Iris pigment epithelial cell (primary cell): ENCODE data around the gene CDA.

Experiments
- DNase-seq: peaks from one replicate; pipeline ENCODE4 v3.0.0-alpha.2; 2011; ENCODE audit warnings: low read depth

The CDA gene

GRCh38 chr1:20648946-20649345 lies 60.0 kb downstream of the CDA start:
- DNase-seq, result no peak

DNA sequence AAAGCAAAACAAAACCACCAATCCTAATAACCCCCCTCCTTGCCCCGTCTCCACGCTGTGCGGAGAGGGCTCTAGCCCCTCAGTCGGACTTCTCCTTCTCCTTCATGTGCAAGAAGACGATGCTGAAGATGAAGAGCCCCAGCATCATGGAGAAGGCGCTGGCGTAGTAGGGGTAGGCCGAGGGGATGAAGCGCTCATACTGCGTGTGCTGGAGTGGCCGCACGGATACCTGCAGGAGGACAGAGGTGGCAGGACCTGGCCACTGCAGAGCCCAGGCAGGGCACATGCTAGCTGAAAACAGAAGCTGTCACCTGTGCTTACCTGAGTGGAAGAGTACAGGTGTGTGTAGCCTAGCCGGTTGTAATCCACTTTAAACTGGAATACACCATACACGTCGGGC lies 63.4 kb downstream of the CDA start:
- DNase-seq, result no peak

DNA sequence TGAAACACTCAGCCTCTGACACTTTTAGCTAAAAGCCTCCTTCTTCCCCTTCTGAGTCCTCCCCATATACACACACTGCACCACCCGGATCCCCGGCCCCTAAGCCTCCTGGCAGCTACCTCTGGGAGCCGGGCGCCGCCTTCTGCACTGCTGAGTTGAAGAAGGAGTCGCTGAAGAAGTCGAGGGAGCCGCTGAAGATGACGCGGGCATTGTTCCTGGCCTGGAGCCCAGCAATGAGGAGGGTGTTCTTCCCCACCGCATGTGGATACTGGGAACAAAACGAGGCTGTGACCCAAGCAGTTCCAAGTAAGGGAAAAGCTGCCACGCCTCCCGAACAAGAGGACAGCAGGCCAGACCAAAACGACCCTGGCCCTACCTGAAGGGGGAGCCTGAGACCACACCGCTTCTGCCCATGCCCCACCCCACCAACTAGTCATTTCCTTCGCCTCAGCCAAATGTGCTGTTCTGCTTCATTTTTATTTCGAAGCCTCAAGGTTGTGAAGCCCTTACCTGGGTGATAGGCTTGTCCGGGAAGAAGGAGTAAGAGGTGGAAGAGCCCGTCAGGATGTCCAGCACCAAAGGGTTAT lies 65.3 kb downstream of the CDA start:
- no peak for DNase-seq

DNA sequence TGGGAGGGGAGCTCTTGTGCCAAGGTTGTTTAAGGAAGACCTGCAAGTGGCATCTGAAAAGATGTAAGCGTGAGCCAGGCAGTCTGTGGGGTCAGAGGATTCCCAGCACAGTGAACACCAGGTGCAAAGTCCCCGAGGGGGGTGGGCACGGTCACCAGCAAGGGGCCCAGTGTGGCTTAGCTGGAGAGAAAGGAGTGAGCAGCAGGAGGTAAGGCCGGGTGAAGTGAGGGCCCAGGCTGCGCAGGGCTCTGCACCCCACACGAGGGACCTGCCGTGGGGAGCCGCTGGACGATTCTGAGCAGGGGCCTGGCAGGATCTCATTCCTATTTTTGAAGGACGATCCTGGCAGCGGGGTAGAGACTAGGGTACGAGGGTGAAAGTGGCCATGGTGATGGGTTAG lies 68.1 kb downstream of the CDA start:
- DNase-seq, result no peak

- DNase-seq, result no peak
These were observed 69.4 kb downstream of the CDA start for GRCh38 chr1:20658166-20658915.

DNA sequence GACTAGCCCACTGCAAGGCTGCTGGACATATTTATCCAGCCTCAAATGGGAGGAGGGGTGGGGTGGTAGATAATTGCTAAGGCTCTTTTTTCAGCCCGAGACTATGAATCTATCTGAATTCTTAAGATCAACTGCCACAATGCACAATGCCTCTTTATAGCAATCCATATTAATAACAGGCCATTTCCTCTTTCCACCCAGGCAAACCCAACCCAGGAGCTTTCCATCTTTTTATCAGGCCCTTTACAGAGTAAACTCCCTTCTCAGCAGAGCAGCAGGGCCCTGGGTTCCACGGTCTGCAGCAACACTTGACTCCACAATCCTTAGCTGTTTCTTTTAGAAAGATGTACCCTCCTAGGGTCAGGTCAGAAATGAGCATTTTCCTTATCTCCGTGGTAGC lies 71.5 kb downstream of the CDA start:
- no peak for DNase-seq

DNA sequence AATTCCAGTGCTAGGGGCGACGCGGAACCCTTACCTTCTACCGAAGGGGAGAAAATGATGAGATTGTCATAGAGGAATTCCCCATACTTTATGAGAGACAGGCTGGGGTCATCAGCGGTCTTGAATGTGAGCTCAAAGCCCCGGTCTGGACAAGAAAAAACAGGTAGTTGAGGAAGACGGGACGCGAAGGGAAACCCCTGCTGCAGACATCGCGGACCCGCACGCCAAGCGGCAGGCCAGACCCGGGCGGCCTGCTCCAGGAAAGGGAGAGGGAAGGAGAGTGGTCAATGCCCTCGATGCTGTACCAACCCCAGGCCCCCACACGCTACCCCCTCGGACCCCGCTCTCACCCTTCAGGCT lies 71.9 kb downstream of the CDA start:
- peak; percentile 15 for DNase-seq

DNA sequence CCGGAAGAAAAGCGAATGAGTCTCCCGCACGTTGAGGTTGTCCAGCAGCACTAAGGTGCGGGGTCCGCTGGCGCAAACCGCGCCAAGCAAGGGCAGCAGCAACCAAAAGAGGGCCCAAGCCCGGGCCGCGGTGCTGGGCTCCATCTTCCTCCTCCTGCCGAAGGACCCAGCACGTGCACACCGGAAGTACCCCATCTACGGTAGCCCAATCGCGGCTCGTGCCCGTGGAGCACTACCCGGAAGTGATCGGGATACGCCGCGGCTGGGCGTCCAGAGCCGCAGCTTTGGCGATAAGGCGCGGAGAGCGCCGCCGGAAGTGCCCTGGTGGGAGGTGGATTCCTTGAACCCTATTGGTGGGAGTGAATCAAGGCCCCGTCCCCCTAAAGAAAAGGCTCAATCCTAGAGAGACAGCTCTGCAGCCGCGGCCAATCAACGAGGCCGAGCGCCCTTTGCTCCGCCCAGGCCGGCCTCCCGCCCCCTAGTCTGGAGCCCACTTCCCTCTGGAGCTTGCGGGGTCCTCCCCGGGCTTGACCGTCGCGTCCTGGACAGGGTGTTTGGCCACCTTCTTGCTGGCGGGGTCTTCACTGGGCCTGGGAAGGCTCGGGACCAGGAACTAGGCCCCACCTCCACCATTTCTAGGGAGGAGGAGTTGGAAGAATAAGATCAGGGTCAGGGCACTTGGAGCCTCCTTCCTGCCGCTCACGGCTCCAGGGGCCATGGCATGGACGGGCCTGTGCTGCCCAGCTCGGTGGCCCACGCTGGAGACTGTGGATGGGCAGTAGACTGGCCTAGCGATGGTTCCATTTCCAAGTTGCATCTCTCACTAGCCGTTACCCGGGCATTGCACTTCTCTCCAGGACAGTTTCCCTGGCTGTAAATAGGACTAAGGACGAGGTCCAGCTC lies 72.6 kb downstream of the CDA start, which contains the start of gene DDOST:
TSS of gene DDOST (minus strand) at position 163 of the 903 bp plus-strand sequence. CDS start at position 144, 19 bp downstream.
- DNase-seq, result peak; percentile 98

- DNase-seq, result no peak
These were observed 73.2 kb downstream of the CDA start for GRCh38 chr1:20662110-20662475.

GRCh38 chr1:20663365-20663764 lies 74.5 kb downstream of the CDA start:
- DNase-seq, result no peak

- DNase-seq, result no peak
These were observed 75.2 kb downstream of the CDA start for GRCh38 chr1:20663969-20664715.

DNA sequence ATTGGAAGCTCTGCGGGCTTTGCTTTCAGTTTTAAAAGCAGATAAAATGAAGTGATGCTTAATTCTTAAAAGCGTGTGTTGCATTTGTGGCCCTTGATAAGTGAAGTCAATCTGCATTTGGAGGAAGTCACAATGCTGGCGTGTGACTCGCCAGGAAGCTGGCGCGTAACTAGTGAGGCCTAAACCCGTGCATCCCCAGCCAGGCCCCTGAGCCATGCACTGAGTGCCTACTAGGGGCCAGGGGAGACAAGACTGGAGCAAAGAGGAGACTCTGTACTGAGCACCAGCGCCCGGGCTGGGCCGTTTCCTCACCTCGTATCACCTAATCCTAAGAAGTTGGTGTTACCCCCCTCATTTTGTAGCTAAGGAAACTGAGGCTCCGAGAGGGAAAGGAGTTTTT lies 76.8 kb downstream of the CDA start:
- DNase-seq, result no peak

- DNase-seq, result no peak
These were observed 77.2 kb downstream of the CDA start for GRCh38 chr1:20666146-20666545.

DNA sequence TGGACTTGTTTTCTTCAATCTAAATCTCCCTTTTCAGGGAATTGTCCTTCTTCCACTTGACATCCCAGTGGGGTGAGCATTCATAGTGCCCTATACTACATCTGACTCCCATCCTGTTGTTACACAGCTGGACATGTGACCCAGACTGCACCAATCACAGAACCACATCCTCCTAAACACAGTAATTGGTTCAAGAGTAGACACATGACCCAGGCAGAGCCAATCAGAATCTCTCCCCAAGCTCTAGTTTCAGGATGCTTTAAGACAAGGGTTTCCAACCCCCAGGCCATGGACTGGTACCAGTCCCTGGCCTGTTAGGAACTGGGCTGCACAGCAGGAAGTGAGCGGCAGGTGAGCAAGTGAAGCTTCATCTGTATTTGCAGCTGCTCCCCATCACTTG lies 77.9 kb downstream of the CDA start:
- DNase-seq, result peak; percentile 25
